Heart left ventricle (tissue), 13 donors: Measurements from ENCODE around the gene SHISA3.

ENCODE experiments used
- POLR2A ChIP-seq, 2 donors: fragments of 450-650 bp; IDR thresholded peaks; one replicate each; pipeline ENCODE4 v1.6.1; 2017; ENCODE audit warnings: antibody characterized with exemption in 2 of 2, mild to moderate bottlenecking in 2 of 2, moderate library complexity in 2 of 2
- TF ChIP-seq, protein P1 (sequence below), 12 donors: fragments of 200-600 bp; sonication (generic) in 4 of 12; IDR thresholded peaks; one replicate each; pipeline versions ENCODE4 v1.5.0 to v1.8.0; 2018 to 2022; ENCODE audit warnings: antibody characterized with exemption in 12 of 12, mild to moderate bottlenecking in 5 of 12
- donor health status: ischemic (EF 13 %, LVEDD 7.1; RV severe dilation, severe dysfunction).
- donor health status: DM: no; HTN: yes; CAD: no.
- donor health status: DM: no; HTN: no; CAD: no.
- donor health status: ischemic (EF 25% LVEDD 6.9; RV normal size, moderate dysfunction).
- donor health status: ischemic (EF 25% LVEDD 5.7; RV mildly dilated, moderate dysfunction).
- donor health status: ischemic (EF 35%, LVEDD 5.7; RV mildly dilated, moderate dysfunction).
- donor health status: nonischemic (EF 11% LVEDD 7.7; RV severe dilation, severe dysfunction).
- donor health status: DM: yes; HTN: yes; CAD: no.
- donor health status: PGD.
- donor health status: ischemic (EF 29% LVEDD 5.4; RV normal size, mild dysfunction).
- donor health status: nonischemic (EF 23%, LVEDD 6.1; RV moderate dilation, normal function).

DNA sequence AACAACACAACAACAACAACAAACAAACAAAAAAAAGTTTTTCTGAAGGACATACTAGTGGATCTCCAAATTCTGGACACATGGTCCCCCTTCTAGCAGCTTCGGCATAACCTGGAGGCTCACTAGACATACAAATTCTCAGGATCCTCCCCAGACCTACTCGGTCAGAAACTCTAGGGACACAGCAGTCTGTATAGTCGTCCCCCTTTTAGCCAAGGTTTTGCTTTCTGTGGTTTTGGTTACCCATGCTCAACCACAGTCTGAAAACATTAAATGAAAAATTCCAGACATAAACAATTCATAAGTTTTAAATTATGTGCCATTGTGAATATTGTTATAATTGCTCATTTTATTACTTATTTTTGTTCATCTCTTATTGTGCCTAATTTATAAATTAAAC is 45.2 kb upstream of the SHISA3 start:
- TF ChIP-seq, protein P1, sequence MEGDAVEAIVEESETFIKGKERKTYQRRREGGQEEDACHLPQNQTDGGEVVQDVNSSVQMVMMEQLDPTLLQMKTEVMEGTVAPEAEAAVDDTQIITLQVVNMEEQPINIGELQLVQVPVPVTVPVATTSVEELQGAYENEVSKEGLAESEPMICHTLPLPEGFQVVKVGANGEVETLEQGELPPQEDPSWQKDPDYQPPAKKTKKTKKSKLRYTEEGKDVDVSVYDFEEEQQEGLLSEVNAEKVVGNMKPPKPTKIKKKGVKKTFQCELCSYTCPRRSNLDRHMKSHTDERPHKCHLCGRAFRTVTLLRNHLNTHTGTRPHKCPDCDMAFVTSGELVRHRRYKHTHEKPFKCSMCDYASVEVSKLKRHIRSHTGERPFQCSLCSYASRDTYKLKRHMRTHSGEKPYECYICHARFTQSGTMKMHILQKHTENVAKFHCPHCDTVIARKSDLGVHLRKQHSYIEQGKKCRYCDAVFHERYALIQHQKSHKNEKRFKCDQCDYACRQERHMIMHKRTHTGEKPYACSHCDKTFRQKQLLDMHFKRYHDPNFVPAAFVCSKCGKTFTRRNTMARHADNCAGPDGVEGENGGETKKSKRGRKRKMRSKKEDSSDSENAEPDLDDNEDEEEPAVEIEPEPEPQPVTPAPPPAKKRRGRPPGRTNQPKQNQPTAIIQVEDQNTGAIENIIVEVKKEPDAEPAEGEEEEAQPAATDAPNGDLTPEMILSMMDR (IDR thresholded peaks at IDR 0.05) = no peak
- no peak for TF ChIP-seq POLR2A (IDR thresholded peaks at IDR 0.05)
